CD4-positive, alpha-beta T cell treated with Interleukin-17A for 4 hours (primary cell): ENCODE data around the gene BAMBI.
"Not testable (repeated sequence)": the region's sequence is repeated elsewhere in the genome, so short reads cannot be mapped to it uniquely, and the experiment has no call there.

Experiments
- DNase-seq: peaks from one replicate; pipeline ENCODE4 v3.0.0-alpha.2; 2020; ENCODE audit warnings: mixed read lengths

BAMBI gene, protein sequence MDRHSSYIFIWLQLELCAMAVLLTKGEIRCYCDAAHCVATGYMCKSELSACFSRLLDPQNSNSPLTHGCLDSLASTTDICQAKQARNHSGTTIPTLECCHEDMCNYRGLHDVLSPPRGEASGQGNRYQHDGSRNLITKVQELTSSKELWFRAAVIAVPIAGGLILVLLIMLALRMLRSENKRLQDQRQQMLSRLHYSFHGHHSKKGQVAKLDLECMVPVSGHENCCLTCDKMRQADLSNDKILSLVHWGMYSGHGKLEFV

DNA sequence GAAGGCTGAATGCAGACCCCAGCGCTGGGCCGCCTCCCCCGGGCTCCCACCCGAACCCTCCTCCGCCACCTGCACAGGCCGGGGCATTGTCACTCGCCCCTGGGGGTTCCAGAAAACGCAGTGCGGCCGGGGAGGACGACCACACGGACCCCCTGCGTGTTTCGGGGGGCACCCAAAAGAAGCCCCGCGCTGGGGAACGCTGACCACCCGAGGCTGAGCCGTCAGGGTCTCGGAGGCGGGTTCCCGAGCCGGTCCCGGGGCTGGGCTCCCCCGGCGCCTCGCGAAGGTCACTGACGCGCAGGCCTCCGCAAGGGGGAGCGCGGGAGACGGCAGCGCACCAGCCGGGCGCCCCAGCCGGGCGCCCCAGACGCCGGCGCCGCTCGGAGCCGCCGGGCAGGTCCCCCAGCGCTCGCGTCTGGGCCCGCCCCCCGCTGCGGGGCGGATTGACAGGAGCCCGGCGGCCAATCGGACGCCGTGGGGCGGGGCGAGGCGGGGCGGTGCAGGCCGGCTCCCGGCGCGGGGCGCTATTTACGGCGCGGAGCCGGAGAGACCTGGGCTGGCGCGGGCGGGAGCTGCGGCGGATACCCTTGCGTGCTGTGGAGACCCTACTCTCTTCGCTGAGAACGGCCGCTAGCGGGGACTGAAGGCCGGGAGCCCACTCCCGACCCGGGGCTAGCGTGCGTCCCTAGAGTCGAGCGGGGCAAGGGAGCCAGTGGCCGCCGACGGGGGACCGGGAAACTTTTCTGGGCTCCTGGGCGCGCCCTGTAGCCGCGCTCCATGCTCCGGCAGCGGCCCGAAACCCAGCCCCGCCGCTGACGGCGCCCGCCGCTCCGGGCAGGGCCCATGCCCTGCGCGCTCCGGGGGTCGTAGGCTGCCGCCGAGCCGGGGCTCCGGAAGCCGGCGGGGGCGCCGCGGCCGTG is at the start of gene BAMBI:
Gene BAMBI, plus strand, starts transcription at position 554 of the 920 bp plus-strand sequence. CDS start 377 bp downstream, outside the sequence.
- peak; percentile 91 for DNase-seq

DNA sequence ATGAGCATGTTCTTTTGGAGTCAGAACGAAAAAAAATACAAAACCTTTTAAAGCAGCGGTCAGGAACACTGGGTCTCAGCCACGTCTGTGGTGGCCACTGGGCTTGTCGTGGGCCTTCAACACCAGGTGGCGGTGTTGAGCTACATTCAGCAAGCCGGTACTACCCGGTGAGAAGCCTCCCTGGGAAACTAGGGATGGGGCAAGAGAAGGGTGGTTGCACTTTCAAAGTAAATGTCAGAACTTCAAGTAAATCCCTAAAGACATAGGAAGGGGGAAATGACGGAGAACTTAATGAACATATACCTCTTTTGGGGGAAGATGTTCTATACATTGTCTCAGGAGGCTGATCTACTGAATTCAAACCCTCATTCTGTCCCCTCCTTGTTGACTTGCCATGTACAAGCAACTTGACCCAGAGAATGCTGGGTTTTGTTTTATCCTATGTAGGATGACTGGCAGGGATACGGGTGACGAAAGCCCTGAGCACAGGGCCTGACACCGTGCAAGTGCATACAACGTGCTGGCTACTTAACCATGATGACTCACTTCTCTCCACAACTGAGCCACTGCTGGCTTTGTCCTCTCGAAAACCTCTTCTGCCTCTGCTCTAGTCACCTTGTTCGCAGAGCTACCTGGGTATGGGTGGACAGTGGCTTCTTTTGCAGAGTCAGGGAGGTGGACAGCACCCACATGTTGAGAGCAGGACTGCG is 49.0 kb upstream of the BAMBI start:
- DNase-seq, result peak; percentile 80

DNA sequence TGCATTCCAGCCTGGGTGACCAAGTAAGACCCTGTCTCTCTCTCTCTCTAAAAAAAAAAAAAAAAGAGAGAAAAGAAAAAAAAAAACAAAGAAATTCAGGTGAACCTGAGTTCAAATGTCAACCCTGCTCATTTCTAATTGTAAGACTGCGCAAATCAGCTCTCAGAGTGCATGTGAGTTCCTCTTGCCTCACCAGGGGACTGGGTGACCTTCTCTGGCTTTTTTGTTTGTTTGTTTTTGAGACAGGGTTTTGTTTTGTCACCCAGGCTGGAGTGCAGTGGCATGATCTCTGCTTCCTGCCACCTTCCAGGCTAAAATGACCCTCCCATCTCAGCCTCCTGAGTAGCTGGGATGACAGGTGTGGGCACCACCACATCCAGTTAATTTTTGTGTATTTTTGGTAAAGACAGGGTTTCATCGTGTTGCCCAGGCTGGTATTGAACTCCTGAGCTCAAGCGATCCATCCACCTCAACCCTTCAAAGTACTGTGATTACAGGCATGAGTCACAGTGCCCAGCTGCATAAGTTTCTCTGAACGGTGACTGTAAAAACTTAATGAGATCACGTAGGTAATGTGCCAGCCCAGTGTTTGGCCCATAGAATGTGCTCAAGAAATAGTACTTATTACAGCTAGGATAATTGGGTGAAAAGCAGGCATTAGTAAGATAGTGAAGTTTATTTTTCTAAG is 45.3 kb upstream of the BAMBI start:
- DNase-seq, result no peak

DNA sequence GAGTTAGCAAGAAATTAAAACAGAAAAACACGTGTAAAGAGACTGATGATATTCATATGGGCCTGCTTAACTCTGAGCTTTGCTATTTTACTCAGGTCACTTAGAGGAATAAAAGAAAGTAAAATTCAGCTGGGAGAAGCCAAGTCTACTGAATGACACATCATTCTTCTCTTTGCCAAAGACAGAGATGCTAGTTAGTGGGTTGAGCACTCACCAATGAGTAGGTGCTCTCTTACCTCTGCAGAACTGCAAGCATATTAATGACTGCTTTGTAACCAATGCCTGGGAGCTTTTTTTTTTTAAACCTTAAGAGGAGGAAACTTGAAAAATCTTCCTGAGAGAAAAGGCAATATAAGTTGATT is 44.8 kb upstream of the BAMBI start:
- DNase-seq, result no peak

DNA sequence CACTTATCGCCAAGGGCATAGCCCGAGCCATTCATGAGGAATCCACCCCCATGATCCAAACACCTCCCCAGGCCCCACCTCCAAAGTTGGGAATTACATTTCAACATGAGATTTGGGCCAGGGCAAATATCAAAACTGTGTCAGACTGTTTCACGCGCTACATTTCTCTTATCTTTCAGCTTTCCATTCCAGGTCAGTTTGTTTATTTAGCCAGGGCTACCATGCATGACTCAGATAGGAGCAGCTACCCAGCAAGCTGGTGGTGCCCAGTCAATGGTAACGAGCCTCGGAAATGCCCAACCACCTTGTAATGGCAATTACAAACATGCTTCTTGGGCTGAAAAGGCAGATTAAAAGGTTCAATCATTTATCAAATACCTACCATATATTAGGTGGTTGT is 43.6 kb upstream of the BAMBI start:
- DNase-seq, result no peak

DNA sequence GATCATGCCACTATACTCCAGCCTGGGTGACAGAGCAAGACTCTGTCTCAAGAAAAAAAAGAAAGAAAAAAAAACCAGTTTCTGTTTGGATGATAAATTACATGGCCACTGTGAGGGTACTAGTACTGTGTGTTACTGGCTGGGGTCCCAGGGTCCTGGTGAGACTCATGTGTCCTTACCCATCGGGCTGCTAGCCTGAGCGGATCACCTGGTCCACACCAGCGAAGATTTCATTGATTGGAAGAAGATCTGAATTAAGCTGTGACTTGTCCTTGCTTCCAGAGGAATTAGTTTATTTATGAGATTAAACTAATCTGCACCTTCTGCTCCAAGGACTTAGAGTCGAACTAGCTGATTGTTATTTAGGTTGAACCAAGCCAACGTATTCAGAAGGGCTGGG is 40.0 kb upstream of the BAMBI start:
- no peak for DNase-seq

DNA sequence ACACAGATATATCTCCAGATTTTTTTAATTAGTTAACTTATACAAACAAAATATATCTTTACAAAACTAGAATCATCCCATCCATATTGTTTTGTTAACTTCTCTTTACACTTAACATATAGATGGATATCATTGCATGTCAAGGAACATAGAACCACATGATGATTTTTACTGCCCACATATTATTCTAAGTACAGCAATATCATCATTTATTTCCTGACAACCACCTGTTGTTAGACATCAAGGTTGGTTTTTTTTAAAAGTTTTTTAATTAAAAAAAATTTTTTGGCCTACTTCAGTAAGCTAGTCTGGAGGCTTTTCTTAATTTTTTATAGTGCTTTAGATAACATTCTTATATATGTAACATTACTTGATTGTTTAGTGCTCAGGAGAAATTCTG is 38.9 kb upstream of the BAMBI start:
- DNase-seq, result no peak

DNA sequence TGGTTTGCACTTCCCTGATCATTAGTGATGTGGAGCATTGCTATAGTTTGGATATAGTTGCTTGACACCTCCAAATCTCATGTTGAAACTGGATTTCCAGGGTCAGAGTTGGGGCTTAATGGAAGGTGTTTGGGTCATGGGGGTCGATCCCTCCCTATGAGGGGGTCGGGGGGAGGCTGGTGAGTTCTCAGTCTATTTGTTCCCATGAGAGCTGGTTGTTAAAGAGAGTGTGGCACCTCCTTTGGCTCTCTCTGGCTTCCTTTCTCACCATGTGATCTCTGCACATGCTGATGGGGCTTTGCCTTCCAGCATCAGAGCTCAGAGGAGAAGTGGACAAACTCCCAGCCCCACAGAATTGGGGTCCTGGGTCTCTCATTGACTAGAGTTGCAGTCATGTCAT is 36.8 kb upstream of the BAMBI start:
- no peak for DNase-seq

DNA sequence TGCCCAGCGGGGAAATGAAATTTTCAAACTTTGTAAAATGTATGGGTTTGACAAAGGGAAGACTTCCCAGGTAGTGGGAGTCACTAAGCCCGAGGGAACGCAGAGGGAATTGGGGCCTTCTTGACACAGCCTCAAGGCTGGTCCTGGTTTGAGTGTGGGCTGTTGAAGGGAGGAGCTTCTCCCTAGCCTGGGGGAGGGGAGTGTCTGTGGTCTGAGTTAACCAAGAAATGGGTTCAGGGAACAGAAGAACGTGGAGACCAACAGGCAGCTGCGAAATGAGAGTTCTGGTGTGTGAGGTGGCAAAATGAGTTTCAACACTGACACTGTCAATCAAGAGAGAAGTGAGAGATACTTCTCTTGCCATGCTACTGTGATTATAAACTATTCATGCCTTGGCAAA is 32.7 kb upstream of the BAMBI start:
- DNase-seq, result no peak

DNA sequence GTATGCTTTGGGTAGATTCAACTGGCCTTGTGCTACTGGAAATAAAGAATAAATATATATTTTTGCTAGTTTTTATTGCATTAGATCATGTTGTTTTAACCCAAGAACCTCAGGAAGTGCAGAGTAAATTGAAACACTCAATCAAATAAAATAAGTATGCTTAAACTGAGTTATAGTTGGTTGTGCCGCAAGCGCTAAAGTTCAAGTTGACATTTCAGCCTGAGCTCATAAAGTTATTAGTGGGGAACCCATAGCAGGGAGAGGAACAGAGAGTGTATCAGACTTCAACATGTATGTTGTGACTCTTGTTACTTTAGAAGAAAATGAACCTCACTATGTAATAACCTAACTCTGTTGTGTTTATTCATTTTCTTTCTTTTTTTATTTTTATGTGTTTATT is 25.2 kb upstream of the BAMBI start:
- DNase-seq, result no peak

DNA sequence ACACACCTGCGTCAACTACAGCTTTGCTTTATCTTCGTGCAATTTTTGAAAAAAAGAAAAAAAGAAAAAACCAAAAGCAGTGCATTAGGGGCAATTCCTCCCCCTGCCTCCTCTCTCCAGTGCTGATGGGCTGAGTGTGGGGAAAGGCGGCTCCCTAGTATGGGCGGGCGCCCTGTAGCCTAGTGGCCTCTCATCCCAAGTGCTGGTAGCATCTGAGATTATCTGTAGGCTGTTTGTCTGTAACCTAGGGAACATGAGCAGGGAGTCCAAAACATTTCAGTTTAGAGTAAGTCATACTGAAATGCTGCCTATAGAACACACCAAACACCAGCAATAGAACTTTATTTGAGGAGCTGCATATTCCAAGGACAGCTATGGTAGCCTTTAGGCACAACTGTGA is 24.6 kb upstream of the BAMBI start:
- DNase-seq, result no peak

DNA sequence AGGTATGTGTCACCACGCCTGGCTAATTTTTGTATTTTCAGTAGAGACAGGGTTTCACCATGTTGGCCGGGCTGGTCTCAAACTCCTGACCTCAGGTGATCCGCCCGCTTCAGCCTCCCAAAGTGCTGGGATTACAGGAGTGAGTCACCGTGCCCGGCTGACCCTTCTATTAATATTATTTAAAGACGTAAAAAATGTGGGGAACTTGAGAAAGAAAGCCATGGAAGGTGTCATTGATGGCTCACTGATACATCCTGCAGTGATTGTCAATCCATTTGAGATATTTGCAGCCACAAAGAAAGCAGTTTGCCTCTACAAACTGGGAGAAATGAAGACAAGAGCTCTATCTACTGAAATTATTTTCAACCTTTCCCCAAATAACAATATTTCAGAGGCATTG is 18.5 kb upstream of the BAMBI start:
- DNase-seq, result not testable (repeated sequence)

DNA sequence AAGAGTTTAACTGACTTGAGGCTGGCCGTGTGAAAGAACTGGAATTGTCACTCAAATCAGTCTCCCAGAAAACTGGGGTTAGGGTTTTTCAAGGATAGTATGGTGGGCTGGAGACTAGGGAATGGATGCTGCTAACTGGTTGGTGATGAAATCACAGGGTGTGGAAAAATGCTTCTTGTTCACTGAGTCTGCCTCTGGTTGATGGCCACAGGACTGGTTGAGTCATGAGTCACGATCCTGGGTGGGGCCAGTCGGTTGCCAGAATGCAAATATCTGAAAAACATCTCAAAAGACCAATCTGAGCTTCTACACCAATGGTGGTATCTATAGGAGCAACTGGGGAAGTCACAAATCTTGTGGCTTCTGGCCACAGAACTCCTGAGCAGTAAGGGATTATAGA is 16.3 kb upstream of the BAMBI start:
- no peak for DNase-seq

DNA sequence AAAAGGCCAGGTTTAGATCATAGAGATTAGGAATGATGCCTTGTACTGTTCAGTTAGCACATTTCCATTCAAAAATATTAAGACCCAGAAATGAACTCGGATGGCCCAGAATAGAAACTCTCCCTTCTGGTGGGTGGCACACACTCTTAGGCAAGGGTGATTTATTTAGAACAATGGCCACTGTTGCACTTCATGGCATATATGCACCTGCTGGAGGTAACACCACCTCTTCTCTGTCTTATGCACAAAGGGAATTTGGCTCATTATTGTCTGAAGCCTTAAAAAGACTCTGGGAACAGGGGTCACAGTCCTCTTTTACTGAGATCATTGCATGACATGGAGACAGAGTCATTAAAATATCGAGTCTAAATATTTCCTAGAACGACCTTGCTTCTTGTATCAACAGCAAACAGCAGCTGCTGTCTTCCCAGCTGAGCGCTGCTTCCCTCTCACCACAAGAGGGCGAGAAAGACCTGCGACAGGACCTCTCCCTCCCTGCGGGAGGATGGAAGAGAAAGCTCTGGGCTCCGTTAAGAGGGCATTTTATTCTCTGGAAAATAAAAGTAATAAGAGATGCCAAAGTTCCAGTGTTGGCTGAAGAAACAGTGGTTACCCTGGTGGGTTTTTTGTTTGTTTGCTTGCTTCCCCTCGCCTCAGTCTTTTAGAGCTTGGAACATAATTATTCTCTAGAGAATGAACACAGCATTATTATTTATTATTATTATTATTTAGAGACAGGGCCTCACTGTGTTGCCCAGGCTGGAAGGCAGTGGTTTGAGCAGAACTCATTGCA is 13.5 kb upstream of the BAMBI start:
- peak; percentile 72 for DNase-seq

DNA sequence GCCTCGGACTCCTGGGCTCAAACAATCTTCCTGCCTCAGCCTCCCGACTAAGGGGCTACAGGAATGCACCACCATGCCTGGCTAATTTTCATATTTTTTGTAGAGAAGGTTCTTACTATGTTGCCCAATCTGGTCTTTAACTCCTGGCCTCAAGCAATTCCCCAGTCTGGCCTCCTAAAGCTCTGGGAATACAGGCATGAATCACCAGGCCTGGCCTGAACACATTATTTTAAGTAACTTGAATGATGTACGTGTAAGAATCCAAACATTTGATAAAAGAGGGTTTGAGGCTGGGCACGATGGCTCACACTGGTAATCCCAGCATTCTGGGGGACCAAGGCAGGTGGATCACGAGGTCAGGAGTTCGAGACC is 13.0 kb upstream of the BAMBI start:
- DNase-seq, result no peak

DNA sequence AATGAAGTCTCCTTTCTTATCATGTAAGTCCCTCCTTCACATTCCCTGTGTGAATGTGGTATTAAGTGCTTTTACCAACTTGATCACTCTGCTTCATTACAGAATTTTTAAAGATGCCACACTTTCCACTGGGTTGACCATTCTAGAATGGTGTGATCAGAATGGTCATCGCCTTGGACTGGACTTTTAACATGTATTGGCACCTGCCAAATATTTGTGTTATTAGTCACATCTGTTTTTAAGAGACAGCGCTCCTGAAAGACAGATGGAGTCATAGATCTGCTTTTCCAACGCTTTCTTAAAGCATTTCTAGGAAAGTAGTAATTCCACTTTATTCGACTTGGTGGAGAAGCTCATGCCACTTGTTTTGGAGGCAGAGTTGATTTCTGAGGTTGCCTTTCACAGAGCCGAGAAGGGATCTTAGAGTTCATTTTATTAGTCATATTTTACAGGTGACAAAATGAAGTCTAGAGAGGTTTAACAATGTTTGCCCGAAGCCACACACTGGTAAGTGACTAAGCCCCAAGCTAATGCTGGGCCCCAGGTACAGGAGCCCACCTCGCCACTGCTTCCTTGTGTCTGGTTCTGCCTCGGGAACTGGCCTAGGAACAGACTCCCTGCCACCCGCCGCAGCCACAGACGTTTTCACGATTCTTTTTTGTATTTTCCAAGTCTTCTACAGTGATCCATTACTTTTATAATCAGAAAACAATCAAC is 10.4 kb upstream of the BAMBI start:
- no peak for DNase-seq

DNA sequence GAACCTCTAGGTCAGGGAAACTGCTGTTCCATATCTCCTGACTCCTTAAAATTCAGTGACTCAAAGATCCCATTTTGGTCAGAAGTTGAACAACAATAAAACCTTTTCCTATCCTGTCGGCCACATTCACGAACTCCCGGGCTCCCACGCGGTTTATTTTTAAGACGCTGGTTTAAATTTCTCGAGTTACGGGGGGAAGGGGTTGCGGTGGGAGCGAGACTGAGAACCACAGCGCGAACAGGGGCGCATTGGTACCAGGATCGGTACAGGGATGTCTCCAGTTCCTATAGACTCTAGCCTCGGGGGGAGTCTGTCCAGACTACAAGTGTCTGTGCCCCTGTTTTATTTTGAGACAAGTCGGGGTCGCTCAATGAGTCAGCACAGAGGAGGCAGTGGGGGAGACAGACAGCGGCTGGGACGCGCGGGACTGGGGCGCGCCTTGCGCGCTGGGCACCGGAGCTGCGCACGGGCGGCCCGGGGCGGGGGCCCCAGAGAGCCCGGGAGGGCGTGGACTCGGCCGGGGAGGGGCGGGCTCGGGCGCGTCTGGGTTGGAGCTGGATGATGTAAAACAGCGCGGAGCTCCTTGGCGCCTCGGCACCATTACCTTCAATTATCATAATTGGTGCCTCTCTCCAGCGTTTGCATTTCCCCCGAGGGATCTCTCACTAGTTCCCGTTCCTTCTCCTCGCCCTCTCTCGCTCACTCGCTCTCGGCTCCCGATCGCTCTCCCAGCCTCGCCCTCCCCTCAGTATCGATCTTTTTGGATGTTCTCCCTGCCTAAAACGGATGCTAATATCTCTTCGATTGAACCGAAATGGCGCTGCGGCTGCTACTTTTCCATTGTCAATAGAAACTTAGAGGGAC is 8.7 kb upstream of the BAMBI start:
- DNase-seq, result peak; percentile 27

DNA sequence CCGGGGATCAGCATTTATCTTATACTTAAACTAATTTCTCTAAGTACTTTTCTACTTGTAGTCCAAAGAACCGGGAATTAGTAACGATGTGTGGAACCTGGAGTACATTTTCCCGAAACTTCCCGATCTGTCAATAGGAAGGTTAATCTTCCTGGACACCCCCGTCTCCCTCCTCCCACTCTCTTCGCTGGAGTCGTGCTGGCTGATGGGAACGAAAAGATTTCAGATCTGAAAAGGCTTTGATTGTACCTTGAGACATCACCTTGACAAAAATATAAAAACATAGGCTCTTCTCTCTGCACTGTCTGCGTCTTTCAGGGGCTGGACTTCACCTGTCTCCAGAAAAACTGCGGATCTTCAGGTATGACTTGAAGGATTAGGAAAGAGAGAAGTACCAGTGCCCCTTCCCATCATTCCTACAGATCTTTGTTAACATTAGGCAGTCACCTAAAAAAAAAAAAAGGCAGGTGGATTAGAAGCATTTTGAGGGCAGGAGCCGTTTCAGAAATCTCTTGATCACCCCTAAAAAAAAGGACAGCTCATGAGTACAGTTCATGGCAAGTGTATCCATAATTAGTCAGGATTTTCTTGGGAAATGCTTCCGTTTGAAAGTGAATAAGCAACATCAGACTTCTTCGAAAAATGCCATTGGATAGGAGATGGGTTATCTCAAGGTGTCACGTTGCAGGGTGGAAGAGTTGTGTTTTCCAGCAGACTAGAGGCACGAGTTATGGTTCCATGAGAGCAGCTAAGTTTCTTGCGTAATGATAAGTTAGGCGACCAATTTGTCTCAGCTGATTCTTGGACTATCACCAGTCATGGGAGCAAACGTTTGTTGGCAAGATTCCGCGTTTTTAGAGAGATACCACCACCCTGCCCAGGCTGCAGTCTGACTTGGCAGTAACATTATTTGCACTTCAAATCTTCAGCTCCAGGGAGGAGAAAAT is 7.8 kb upstream of the BAMBI start:
- DNase-seq, result no peak

DNA sequence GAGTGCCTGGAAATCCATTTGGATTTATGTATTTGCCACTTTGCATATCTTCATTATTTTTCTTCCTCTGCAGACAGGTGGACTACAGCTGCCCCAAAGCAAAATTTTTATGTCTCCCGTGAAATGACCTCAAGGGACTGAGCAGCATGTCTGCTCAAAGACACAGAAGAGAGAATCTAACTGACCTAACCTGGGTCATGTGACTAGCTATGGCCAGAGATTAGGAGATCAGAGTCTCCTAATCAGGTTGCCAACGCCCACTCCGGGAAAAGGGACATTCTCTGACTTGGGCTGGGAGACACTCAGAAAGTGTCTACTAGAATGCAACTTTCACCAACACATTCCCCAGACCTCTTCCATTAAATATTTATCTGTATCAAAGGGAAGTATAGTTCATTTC is 2.5 kb upstream of the BAMBI start:
- no peak for DNase-seq
